ENCODE data around the gene ATP10B.

GRCh38 chr5:160852049-160852448, at the start of gene ATP10B:
- TF ChIP-seq CTCF (IDR thresholded peaks at IDR 0.05; ENCODE audit: low read length) (no peak), EZH2 (IDR thresholded peaks at IDR 0.05; ENCODE audit: borderline replicate concordance, low read length) (no peak)
